ENCODE data around the gene ITPR1. TPM values are rescaled to one million over a fixed set of nuclear protein-coding genes. Genes with fewer than 3 reads are reported as not detected.

The ITPR1 gene
- total and polyA plus RNA-seq, 2 of the 4 experiments (the other 2 are of a cell fraction) = 1.8 to 5.7 TPM

- Histone ChIP-seq H4K91ac (ENCODE audit: insufficient read depth, low read depth, low read length) (peak overlapping the region; percentile 87; the same call in 1 of the 2 replicates), H3K4me2 (ENCODE audit: low read depth, low read length) (peak overlapping the region; percentile 99), H2BK5ac (ENCODE audit: low read depth, low read length, poor library complexity, severe bottlenecking) (no peak overlapping the region), H3K14ac (replicated peaks; ENCODE audit: low read depth, low read length) (peak overlapping the region; percentile 97), H4K8ac (ENCODE audit: low read depth in 2 of 2, low read length in 2 of 2) (peak overlapping the region; percentile 63 to 68; a peak in 3 of 4 replicates), H2AK5ac (ENCODE audit: low read depth, low read length) (no peak overlapping the region), H2BK120ac (ENCODE audit: low read depth, low read length) (peak overlapping the region; percentile 86), H3K79me1 (ENCODE audit: low read depth in 1 of 2, low read length in 2 of 2) (no peaks in the 10 kb centered on the region), H3K56ac (ENCODE audit: extremely low read depth, insufficient read depth, low read length) (peak overlapping the region; percentile 35; the same call in 1 of the 2 replicates), H2BK20ac (ENCODE audit: low read depth, low read length) (peak overlapping the region; percentile 87; the same call in 1 of the 2 replicates), H2BK15ac (ENCODE audit: low read depth, low read length) (no peak overlapping the region; the same call in 2 of the 3 replicates), H3K4me3 (ENCODE audit: insufficient read depth, low read depth, low read length) (peak overlapping the region; percentile 45), H3K27ac (ENCODE audit: insufficient read depth, low read length) (peak overlapping the region; percentile 84; the same call in 1 of the 2 replicates), H3K18ac (ENCODE audit: low read depth, low read length) (peak overlapping the region; percentile 97), H2AFZ (replicated peaks; ENCODE audit: low read length, poor library complexity) (peak overlapping the region; percentile 81), H3K23ac (ENCODE audit: low read depth, low read length) (peak overlapping the region; percentile 62; the same call in 1 of the 2 replicates), H4K5ac (ENCODE audit: low read depth, low read length) (peak overlapping the region; percentile 99), H3K9ac (ENCODE audit: low read depth, low read length) (peak overlapping the region; percentile 94), H3K9me3 (ENCODE audit: control insufficient read depth, insufficient read depth, low read length) (no peaks in the 10 kb centered on the region), H3K36me3 (ENCODE audit: control insufficient read depth, insufficient read depth, low read length) (no peaks in the 10 kb centered on the region), H3K27me3 (ENCODE audit: control insufficient read depth, insufficient read depth, low read length) (no peaks in the 10 kb centered on the region), H3K4me1 (ENCODE audit: control insufficient read depth, insufficient read depth, low read length) (peaks cover 15% of the 10 kb centered on the region), H3K9me1 (ENCODE audit: insufficient read depth, low read length) (no peaks in the 10 kb centered on the region), H4K20me1 (ENCODE audit: insufficient read depth, low read length) (no peaks in the 10 kb centered on the region), H2AK9ac (replicated peaks; ENCODE audit: low read depth, low read length, poor library complexity) (no peak overlapping the region), H3K4ac (ENCODE audit: low read depth, low read length) (peak overlapping the region; percentile 34; the same call in 1 of the 2 replicates)
- ChIA-PET POLR2A (ENCODE audit: unreplicated experiment) (no interaction called here), CTCF (interaction anchor here (0.6 to 1.1 kb wide), 4 partner anchors 8 to 1385 kb away, joined by 3 read pairs; no protein-coding TSS in a partner anchor)
- TF ChIP-seq CTCF (conservative IDR thresholded peaks at IDR 0.05; ENCODE audit: low read depth, low read length) (0 out of 2 replicates have a peak, but pooled peaks have one; percentile 15), RAD21 (IDR thresholded peaks at IDR 0.05; ENCODE audit: low read length) (peak; percentile 23), NFE2L2 (IDR thresholded peaks at IDR 0.05; ENCODE audit: low read depth, low read length) (no peak)
- intact Hi-C loops (cut with micrococcal nuclease) = loop anchor here (1.0 to 5.0 kb wide), 2 partner anchors 48 to 233 kb away; no protein-coding TSS in a partner anchor
- ATAC-seq (ENCODE audit: low read depth) = no peak
- no TSS peak for BruUV-seq (replicated peaks)
- WGBS, 2 experiments (ENCODE audit: extremely low coverage in 2 of 2, insufficient read length in 1 of 2) = 33% methylated on average over 3 of the region's 12 CpGs; no CpG with 5 or more reads in 1 of the 2 experiments
- DNase-seq = peak; percentile 16
- dilution Hi-C loops (cut with HindIII; ENCODE audit: low sequenced_read_pairs, unreplicated experiment) = no loop called here
- in situ Hi-C loops (cut with MboI; ENCODE audit: low sequenced_read_pairs) = no loop called here
These were observed 91.5 kb downstream of the ITPR1 start for GRCh38 chr3:4584456-4585249.
